Mesenchymal stem cell (in vitro differentiated cells and primary cell): Measurements from ENCODE around the gene DBNDD2.

Experiments
- DNase-seq: peaks from one replicate; pipeline ENCODE4 v3.0.0-alpha.2; 2013
- H2AFZ ChIP-seq: one replicate; pipeline ENCODE4 v1.6.1; 2013; ENCODE audit warnings: low read depth, mild to moderate bottlenecking, control low read depth, inconsistent platforms, low read length, moderate library complexity
- H2AK5ac ChIP-seq: 2 replicates; pipeline ENCODE4 v1.6.1; 2013; ENCODE audit warnings: low read length, moderate library complexity, mild to moderate bottlenecking, inconsistent platforms; ENCODE audit not compliant: severe bottlenecking
- H2BK120ac ChIP-seq: one replicate; pipeline ENCODE4 v1.6.1; 2013; ENCODE audit warnings: low read depth, mild to moderate bottlenecking, inconsistent platforms, low read length, moderate library complexity
- H2BK12ac ChIP-seq, 2 experiments: one replicate each; pipeline ENCODE4 v1.6.1; 2013; ENCODE audit warnings: inconsistent platforms in 2 of 2, low read length in 2 of 2, mild to moderate bottlenecking in 2 of 2, moderate library complexity in 2 of 2, control low read depth in 1 of 2
- H2BK15ac ChIP-seq: one replicate; pipeline ENCODE4 v1.6.1; 2013; ENCODE audit warnings: mild to moderate bottlenecking, low read depth, inconsistent platforms; ENCODE audit not compliant: poor library complexity, severe bottlenecking
- H2BK5ac ChIP-seq: 2 replicates; pipeline ENCODE4 v1.6.1; 2013; ENCODE audit warnings: low read depth, mild to moderate bottlenecking, low read length, control low read depth, inconsistent platforms; ENCODE audit not compliant: poor library complexity, severe bottlenecking
- H3K14ac ChIP-seq, 2 experiments: one replicate each; pipeline ENCODE4 v1.6.1; 2013; ENCODE audit warnings: inconsistent platforms in 2 of 2, low read length in 2 of 2, control low read depth in 1 of 2, mild to moderate bottlenecking in 1 of 2, moderate library complexity in 1 of 2
- H3K18ac ChIP-seq, 2 experiments: one replicate each; pipeline ENCODE4 v1.6.1; 2013; ENCODE audit warnings: inconsistent platforms in 2 of 2, low read length in 2 of 2, control low read depth in 1 of 2, low read depth in 1 of 2, mild to moderate bottlenecking in 1 of 2
- H3K23ac ChIP-seq, 2 experiments: one replicate each; pipeline ENCODE4 v1.6.1; 2013; ENCODE audit warnings: inconsistent platforms in 2 of 2, low read length in 2 of 2, mild to moderate bottlenecking in 2 of 2, moderate library complexity in 2 of 2, control low read depth in 1 of 2
- H3K27ac ChIP-seq: 2 replicates; pipeline ENCODE4 v1.5.1; 2013; ENCODE audit warnings: mild to moderate bottlenecking, moderate library complexity, low read length, control low read depth, inconsistent platforms; ENCODE audit not compliant: poor library complexity, severe bottlenecking
- H3K27me3 ChIP-seq, 2 experiments: 2 replicates each; pipeline versions ENCODE4 v1.6.1 to v1.7.0; 2013; ENCODE audit warnings: low read length in 2 of 2, mild to moderate bottlenecking in 2 of 2, moderate library complexity in 2 of 2, control low read depth in 1 of 2, inconsistent platforms in 1 of 2; ENCODE audit not compliant: control insufficient read depth in 1 of 2, insufficient read depth in 1 of 2
- H3K36me3 ChIP-seq, 2 experiments: 2 replicates each; pipeline versions ENCODE4 v1.6.1 to v1.7.0; 2013; ENCODE audit warnings: low read length in 2 of 2, control low read depth in 1 of 2, inconsistent platforms in 1 of 2, low read depth in 1 of 2, mild to moderate bottlenecking in 1 of 2; ENCODE audit not compliant: insufficient read depth in 2 of 2, control insufficient read depth in 1 of 2
- H3K4ac ChIP-seq, 2 experiments: one replicate each; pipeline ENCODE4 v1.6.1; 2013; ENCODE audit warnings: inconsistent platforms in 2 of 2, low read length in 2 of 2, mild to moderate bottlenecking in 2 of 2, moderate library complexity in 2 of 2, control low read depth in 1 of 2, low read depth in 1 of 2
- H3K4me1 ChIP-seq: 2 replicates; pipeline ENCODE4 v1.6.1; 2013; ENCODE audit warnings: low read depth, low read length, control low read depth; ENCODE audit not compliant: control insufficient read depth, insufficient read depth
- H3K4me2 ChIP-seq: 2 replicates; pipeline ENCODE4 v1.6.1; 2013; ENCODE audit warnings: low read length, mild to moderate bottlenecking, inconsistent platforms; ENCODE audit not compliant: poor library complexity, severe bottlenecking
- H3K4me3 ChIP-seq, 2 experiments: 2 replicates each; pipeline versions ENCODE4 v1.5.1 to v1.7.0; 2013; ENCODE audit warnings: low read length in 2 of 2, mild to moderate bottlenecking in 2 of 2, control low read depth in 1 of 2, low read depth in 1 of 2; ENCODE audit not compliant: insufficient read depth in 1 of 2
- H3K79me1 ChIP-seq: replicated peaks from 2 replicates; pipeline ENCODE4 v1.6.1; 2013; ENCODE audit warnings: mild to moderate bottlenecking, control low read depth, low read length, inconsistent platforms; ENCODE audit not compliant: poor library complexity, severe bottlenecking
- H3K9ac ChIP-seq: 2 replicates; pipeline ENCODE4 v1.7.0; 2013; ENCODE audit warnings: mild to moderate bottlenecking, low read length, moderate library complexity
- H3K9me3 ChIP-seq: 2 replicates; pipeline ENCODE4 v1.7.0; 2013; ENCODE audit warnings: mild to moderate bottlenecking, low read length; ENCODE audit not compliant: control insufficient read depth
- H4K8ac ChIP-seq: one replicate; pipeline ENCODE4 v1.6.1; 2013; ENCODE audit warnings: inconsistent platforms, mild to moderate bottlenecking, low read length, moderate library complexity
- H4K91ac ChIP-seq: one replicate; pipeline ENCODE4 v1.6.1; 2013; ENCODE audit warnings: mild to moderate bottlenecking, low read length, inconsistent platforms
- WGBS: methylation state at CpG from one replicate; pipeline ENCODE4 v1.1.7; 2013; ENCODE audit warnings: mixed read lengths; 5-methylcytosine and 5-hydroxymethylcytosine counted together

DBNDD2 gene

DNA sequence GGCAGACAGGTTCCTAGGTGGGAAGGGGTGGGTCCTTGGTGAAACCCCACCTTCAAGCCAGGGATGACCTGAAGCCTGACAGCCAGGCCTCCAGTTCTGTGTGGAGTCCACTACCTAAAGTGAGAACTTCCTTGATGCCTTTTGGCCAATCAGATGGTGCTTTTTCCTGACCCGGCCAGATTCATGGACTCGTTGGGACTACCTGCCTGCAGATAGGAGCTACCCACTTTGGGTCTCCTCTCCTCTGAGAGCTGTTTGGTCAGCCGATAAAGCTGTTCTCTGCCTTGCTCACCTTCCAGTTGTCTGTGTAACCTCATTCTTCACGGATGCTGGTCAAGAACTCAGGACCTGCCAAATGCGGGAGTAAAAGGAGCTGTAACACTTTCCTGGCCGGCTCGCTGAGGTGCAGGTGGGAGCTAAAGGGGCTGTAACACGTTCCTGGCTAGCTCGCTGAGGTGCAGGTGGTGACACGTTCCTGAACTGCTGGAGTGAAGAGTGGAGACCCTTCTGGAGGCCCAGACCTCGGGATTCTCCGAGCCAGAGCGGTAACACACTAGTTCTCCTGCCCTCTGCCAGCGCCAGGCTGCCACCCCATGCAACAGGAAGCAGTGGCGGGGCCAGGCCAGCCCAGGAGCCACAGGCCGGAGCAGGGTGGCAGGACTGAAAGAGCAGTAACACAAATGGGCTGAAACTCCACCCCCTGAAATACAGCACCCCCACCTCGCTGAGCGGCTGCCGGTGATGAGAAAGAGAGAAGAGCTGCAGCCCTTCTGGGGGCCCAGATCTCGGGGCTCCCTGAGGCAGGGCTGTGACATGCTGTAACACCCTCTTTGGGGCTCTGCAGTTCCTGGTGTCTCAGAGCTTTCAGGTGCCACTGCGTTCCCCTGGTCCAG lies 13.6 kb upstream of the DBNDD2 start:
- peaks cover 2% of the 10 kb centered on the region for H3K79me1 ChIP-seq
- H3K4me3 ChIP-seq: no peak overlapping the region
- no peak overlapping the region for H2BK5ac ChIP-seq
- peaks cover 0 to 11% of the 10 kb centered on the region in 2 experiments for H3K36me3 ChIP-seq
- H3K23ac ChIP-seq: no peak overlapping the region
- no peak overlapping the region for H2BK15ac ChIP-seq
- DNase-seq: no peak
- no peak overlapping the region for H2BK12ac ChIP-seq
- no peak overlapping the region for H2AK5ac ChIP-seq
- no peaks in the 10 kb centered on the region for H3K27me3 ChIP-seq
- H3K14ac ChIP-seq: no peak overlapping the region
- H3K9me3 ChIP-seq: peaks cover 14% of the 10 kb centered on the region
- 88% methylated on average over 21 of the region's 21 CpGs for WGBS
- no peak overlapping the region for H4K8ac ChIP-seq
- no peak overlapping the region for H2AFZ ChIP-seq
- no peak overlapping the region for H4K91ac ChIP-seq
- no peak overlapping the region for H3K4me2 ChIP-seq
- no peak overlapping the region for H3K27ac ChIP-seq
- H3K4me1 ChIP-seq: no peaks in the 10 kb centered on the region
- no peak overlapping the region for H3K9ac ChIP-seq
- H2BK120ac ChIP-seq: no peak overlapping the region
- H3K4ac ChIP-seq: no peak overlapping the region
- no peak overlapping the region for H3K18ac ChIP-seq

DNA sequence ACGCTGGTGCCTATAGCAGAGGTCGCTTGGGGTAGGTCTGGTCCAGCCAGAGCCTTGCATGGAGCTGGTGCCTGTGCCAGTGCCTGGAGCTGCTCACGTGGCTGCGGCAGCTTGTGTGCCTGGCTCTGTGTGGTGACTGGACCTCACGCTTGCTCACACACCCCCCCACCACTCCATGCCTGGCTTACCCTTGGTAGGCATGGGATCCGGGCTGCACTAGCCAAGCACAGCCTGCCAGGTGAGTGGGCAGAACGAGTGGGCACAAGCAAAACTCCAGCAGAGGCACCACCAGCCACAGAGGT lies 13.0 kb upstream of the DBNDD2 start:
- no peak overlapping the region for H3K4me2 ChIP-seq
- no peak overlapping the region for H3K23ac ChIP-seq
- DNase-seq: no peak
- no peak overlapping the region for H3K4me3 ChIP-seq
- H3K27ac ChIP-seq: no peak overlapping the region
- H3K36me3 ChIP-seq: peaks cover 0 to 11% of the 10 kb centered on the region in 2 experiments
- H2BK120ac ChIP-seq: no peak overlapping the region
- H2AK5ac ChIP-seq: no peak overlapping the region
- H3K9ac ChIP-seq: no peak overlapping the region
- no peak overlapping the region for H3K18ac ChIP-seq
- no peak overlapping the region for H4K91ac ChIP-seq
- H2BK15ac ChIP-seq: no peak overlapping the region
- H2BK12ac ChIP-seq: no peak overlapping the region
- H3K14ac ChIP-seq: no peak overlapping the region
- H3K9me3 ChIP-seq: peaks cover 14% of the 10 kb centered on the region
- no peak overlapping the region for H2BK5ac ChIP-seq
- H3K4me1 ChIP-seq: no peaks in the 10 kb centered on the region
- H3K27me3 ChIP-seq: no peaks in the 10 kb centered on the region
- H3K4ac ChIP-seq: no peak overlapping the region
- 93% methylated on average over 7 of the region's 7 CpGs for WGBS
- H3K79me1 ChIP-seq: peaks cover 2% of the 10 kb centered on the region
- H4K8ac ChIP-seq: no peak overlapping the region
- no peak overlapping the region for H2AFZ ChIP-seq

DNA sequence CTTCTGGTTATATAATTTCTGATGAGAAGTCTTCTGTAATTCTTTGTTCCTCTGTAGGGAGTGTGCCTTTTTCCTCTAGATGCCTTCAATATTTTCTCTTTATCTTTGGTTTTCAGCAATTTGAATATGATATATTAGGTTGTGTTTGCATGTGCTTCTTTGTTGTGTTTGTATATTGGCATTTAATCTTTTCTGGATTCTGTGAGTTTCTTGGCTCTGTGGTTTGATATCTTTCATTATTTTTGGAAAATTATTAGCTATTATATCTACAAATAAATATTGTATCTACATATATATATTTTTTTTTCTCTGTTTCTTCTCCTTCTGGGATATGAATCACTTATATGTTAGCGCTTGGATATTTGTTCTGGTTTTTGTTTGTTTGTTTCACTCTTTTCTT lies 9.1 kb upstream of the DBNDD2 start:
- H3K27me3 ChIP-seq: no peaks in the 10 kb centered on the region
- H3K9ac ChIP-seq: no peak overlapping the region
- no peak overlapping the region for H2AFZ ChIP-seq
- no CpG with 5 or more reads among the region's 1 CpG for WGBS
- no peak overlapping the region for H3K23ac ChIP-seq
- no peak overlapping the region for H3K4me3 ChIP-seq
- H3K36me3 ChIP-seq: peaks cover 0 to 17% of the 10 kb centered on the region in 2 experiments
- H3K18ac ChIP-seq: no peak overlapping the region
- H3K4ac ChIP-seq: no peak overlapping the region
- H2AK5ac ChIP-seq: no peak overlapping the region
- no peak overlapping the region for H3K14ac ChIP-seq
- no peaks in the 10 kb centered on the region for H3K79me1 ChIP-seq
- peaks cover 19% of the 10 kb centered on the region for H3K9me3 ChIP-seq
- no peak overlapping the region for H3K27ac ChIP-seq
- H3K4me1 ChIP-seq: no peaks in the 10 kb centered on the region
- no peak overlapping the region for H2BK120ac ChIP-seq
- no peak for DNase-seq
- no peak overlapping the region for H2BK15ac ChIP-seq
- H4K91ac ChIP-seq: no peak overlapping the region
- no peak overlapping the region for H4K8ac ChIP-seq
- H2BK12ac ChIP-seq: no peak overlapping the region
- H3K4me2 ChIP-seq: no peak overlapping the region
- no peak overlapping the region for H2BK5ac ChIP-seq

DNA sequence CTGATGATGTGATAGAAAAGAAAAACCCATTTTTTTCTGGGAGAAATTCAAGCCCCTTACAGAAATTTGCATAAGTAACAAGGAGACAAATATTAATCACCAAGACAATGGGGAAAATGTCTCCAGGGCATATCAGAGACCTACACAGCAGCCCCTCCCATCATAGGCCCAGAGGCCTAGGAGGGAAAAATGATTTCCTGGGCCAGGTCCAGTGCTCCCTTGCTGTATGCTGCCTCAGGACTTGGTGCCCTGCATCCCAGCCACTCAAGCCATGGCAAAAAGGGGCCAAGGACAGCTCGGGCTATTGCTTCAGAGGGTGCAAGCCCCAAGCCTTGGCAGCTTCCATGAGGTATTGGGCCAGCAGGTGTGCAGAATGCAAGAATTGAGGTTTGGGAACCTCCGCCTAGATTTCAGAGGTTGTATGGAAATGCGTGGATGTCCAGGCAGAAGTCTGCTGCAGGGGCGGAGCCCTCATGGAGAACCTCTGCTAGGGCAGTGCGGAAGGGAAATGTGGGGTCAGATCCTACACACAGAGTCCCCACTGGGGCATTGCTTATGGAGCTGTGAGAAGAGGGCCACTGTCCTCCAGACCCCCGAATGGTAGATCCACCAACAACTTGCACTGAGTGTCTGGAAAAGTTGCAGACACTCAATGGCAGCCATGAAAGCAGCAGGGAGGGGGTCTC lies 7.6 kb upstream of the DBNDD2 start:
- DNase-seq: no peak
- Histone ChIP-seq H3K27ac (no peak overlapping the region), H3K9me3 (peaks cover 19% of the 10 kb centered on the region), H2AFZ (no peak overlapping the region), H2BK15ac (no peak overlapping the region), H3K23ac (no peak overlapping the region), H2BK120ac (no peak overlapping the region), H2AK5ac (no peak overlapping the region), H4K91ac (no peak overlapping the region), H3K79me1 (no peaks in the 10 kb centered on the region), H3K27me3 (peaks cover 0 to 1% of the 10 kb centered on the region in 2 experiments), H3K36me3 (peaks cover 0 to 6% of the 10 kb centered on the region in 2 experiments), H2BK12ac (no peak overlapping the region), H2BK5ac (no peak overlapping the region), H3K9ac (no peak overlapping the region), H3K4me1 (peaks cover 1% of the 10 kb centered on the region), H3K4me2 (no peak overlapping the region), H4K8ac (no peak overlapping the region), H3K4ac (no peak overlapping the region), H3K18ac (no peak overlapping the region), H3K14ac (no peak overlapping the region), H3K4me3 (no peak overlapping the region)
- WGBS: 91% methylated on average over 6 of the region's 6 CpGs
